ENCODE data around the gene GMPPB. TPM values are rescaled to one million over a fixed set of nuclear protein-coding genes. Genes with fewer than 3 reads are reported as not detected.

Gene GMPPB
- total and polyA plus RNA-seq, 9 of the 15 experiments (the other 6 are each of a cell fraction or from before 2014, with no cell fraction given) = 0.53 to 17.4 (median 8.1) TPM

DNA sequence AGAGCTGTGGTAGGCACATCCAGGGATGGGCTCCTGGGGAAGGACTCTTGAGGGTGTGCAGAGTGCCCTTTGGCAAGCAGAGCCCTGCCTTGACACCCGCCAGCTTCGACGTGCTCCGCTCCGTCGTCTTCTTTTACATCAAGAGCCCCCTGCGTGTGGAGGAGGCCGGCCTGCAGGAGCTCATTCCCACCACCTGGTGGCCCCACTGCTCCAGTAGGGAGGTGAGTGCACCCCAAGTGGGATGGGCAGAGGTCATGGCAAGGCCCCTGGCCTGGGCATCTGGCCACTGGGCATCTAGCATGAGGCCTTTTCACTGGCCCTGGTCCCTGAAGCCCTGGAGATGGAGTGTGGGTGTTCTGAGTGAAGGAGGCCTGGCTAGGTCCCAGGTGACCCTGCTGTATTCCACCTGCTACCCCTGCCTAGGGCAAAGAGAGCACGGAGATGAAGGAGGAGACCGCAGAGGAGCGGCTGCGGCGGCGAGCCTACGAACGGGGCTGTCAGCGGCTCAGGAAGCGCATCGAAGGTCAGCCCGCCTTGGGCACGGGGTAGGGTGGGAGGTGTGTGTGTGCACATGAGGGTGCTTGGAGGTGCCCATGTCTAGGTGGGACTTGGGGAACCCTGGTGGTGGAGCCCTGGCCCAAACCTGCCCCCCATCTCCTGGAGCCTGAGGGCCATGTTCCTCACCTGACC lies 22.2 kb downstream of the GMPPB start (continued):
- TF ChIP-seq, protein P1, sequence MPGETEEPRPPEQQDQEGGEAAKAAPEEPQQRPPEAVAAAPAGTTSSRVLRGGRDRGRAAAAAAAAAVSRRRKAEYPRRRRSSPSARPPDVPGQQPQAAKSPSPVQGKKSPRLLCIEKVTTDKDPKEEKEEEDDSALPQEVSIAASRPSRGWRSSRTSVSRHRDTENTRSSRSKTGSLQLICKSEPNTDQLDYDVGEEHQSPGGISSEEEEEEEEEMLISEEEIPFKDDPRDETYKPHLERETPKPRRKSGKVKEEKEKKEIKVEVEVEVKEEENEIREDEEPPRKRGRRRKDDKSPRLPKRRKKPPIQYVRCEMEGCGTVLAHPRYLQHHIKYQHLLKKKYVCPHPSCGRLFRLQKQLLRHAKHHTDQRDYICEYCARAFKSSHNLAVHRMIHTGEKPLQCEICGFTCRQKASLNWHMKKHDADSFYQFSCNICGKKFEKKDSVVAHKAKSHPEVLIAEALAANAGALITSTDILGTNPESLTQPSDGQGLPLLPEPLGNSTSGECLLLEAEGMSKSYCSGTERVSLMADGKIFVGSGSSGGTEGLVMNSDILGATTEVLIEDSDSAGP (CRISPR knock-in tag; IDR thresholded peaks at IDR 0.05) = no peak
- TF ChIP-seq, protein P2, sequence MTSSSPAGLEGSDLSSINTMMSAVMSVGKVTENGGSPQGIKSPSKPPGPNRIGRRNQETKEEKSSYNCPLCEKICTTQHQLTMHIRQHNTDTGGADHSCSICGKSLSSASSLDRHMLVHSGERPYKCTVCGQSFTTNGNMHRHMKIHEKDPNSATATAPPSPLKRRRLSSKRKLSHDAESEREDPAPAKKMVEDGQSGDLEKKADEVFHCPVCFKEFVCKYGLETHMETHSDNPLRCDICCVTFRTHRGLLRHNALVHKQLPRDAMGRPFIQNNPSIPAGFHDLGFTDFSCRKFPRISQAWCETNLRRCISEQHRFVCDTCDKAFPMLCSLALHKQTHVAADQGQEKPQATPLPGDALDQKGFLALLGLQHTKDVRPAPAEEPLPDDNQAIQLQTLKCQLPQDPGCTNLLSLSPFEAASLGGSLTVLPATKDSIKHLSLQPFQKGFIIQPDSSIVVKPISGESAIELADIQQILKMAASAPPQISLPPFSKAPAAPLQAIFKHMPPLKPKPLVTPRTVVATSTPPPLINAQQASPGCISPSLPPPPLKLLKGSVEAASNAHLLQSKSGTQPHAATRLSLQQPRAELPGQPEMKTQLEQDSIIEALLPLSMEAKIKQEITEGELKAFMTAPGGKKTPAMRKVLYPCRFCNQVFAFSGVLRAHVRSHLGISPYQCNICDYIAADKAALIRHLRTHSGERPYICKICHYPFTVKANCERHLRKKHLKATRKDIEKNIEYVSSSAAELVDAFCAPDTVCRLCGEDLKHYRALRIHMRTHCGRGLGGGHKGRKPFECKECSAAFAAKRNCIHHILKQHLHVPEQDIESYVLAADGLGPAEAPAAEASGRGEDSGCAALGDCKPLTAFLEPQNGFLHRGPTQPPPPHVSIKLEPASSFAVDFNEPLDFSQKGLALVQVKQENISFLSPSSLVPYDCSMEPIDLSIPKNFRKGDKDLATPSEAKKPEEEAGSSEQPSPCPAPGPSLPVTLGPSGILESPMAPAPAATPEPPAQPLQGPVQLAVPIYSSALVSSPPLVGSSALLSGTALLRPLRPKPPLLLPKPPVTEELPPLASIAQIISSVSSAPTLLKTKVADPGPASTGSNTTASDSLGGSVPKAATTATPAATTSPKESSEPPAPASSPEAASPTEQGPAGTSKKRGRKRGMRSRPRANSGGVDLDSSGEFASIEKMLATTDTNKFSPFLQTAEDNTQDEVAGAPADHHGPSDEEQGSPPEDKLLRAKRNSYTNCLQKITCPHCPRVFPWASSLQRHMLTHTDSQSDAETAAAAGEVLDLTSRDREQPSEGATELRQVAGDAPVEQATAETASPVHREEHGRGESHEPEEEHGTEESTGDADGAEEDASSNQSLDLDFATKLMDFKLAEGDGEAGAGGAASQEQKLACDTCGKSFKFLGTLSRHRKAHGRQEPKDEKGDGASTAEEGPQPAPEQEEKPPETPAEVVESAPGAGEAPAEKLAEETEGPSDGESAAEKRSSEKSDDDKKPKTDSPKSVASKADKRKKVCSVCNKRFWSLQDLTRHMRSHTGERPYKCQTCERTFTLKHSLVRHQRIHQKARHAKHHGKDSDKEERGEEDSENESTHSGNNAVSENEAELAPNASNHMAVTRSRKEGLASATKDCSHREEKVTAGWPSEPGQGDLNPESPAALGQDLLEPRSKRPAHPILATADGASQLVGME (CRISPR knock-in tag; IDR thresholded peaks at IDR 0.05) = no peak
- TF ChIP-seq BRCA1 (IDR thresholded peaks at IDR 0.05) = no peak
- TF ChIP-seq BRCA1 (CRISPR knock-in tag; IDR thresholded peaks at IDR 0.05) = no peak
- no peak for TF ChIP-seq HMG20B (CRISPR knock-in tag; IDR thresholded peaks at IDR 0.05)
- TF ChIP-seq MAFK (IDR thresholded peaks at IDR 0.05; ENCODE audit: low read length) = no peak
- no peak for TF ChIP-seq ZNF695 (CRISPR knock-in tag; IDR thresholded peaks at IDR 0.05)
- no peak for TF ChIP-seq RHOXF2B (CRISPR knock-in tag; conservative IDR thresholded peaks at IDR 0.05)
- TF ChIP-seq TSC22D4 (tag; IDR thresholded peaks at IDR 0.05) = no peak

All from K562 (cell line).